Coronary artery (tissue), 2 donors: ENCODE data around the gene RELL1.

Source experiments
- DNase-seq: peaks from one replicate; pipeline ENCODE4 v3.0.0-alpha.2; 2017; ENCODE audit warnings: low spot score
- H3K27ac ChIP-seq, 2 donors: fragments of 200-600 bp; sonication (generic); one replicate each; pipeline ENCODE4 v1.5.1; 2016 to 2019
- H3K4me3 ChIP-seq: fragments of 200-600 bp; sonication (generic); 2 replicates; pipeline ENCODE4 v1.5.1; 2016; ENCODE audit warnings: mild to moderate bottlenecking, moderate library complexity
- TF ChIP-seq, protein P1 (sequence below): fragments of 200-600 bp; sonication (generic); IDR thresholded peaks from one replicate; pipeline ENCODE4 v1.5.1; 2019; ENCODE audit warnings: antibody characterized with exemption

Gene RELL1

GRCh38 chr4:37693450-37694190, 7.4 kb upstream of the RELL1 start:
- no peak overlapping the region for H3K4me3 ChIP-seq
- TF ChIP-seq, protein P1, sequence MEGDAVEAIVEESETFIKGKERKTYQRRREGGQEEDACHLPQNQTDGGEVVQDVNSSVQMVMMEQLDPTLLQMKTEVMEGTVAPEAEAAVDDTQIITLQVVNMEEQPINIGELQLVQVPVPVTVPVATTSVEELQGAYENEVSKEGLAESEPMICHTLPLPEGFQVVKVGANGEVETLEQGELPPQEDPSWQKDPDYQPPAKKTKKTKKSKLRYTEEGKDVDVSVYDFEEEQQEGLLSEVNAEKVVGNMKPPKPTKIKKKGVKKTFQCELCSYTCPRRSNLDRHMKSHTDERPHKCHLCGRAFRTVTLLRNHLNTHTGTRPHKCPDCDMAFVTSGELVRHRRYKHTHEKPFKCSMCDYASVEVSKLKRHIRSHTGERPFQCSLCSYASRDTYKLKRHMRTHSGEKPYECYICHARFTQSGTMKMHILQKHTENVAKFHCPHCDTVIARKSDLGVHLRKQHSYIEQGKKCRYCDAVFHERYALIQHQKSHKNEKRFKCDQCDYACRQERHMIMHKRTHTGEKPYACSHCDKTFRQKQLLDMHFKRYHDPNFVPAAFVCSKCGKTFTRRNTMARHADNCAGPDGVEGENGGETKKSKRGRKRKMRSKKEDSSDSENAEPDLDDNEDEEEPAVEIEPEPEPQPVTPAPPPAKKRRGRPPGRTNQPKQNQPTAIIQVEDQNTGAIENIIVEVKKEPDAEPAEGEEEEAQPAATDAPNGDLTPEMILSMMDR: no peak
- no peak for DNase-seq

GRCh38 chr4:37693030-37693429, 6.9 kb upstream of the RELL1 start:
- no peak for DNase-seq
- no peak overlapping the region for H3K27ac ChIP-seq
- TF ChIP-seq, protein P1: no peak
- no peak overlapping the region for H3K4me3 ChIP-seq

More at GRCh38 chr4:37693450-37694190, 7.4 kb upstream of the RELL1 start:
- no peak overlapping the region for H3K27ac ChIP-seq

DNA sequence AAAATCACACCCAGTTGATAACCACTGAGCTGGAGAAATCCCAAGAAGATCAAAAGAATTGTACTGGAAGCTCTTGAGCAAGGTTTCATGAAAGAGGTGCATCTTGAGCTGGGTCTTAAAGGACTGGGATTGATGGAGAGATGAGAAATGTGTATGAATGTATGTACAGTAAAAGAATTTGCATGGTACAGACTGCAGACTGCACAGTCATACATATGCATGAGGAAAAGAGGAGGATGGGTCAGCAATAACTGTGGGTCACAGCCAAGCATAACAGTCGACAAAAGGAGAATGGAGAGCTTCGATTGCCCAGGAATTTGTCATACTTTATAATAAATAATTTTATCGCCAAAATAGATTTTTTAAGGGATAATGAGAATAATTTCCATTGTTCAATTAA, 4.8 kb upstream of the RELL1 start:
- DNase-seq: no peak
- H3K27ac ChIP-seq: no peak overlapping the region
- no peak overlapping the region for H3K4me3 ChIP-seq
- TF ChIP-seq, protein P1: no peak

DNA sequence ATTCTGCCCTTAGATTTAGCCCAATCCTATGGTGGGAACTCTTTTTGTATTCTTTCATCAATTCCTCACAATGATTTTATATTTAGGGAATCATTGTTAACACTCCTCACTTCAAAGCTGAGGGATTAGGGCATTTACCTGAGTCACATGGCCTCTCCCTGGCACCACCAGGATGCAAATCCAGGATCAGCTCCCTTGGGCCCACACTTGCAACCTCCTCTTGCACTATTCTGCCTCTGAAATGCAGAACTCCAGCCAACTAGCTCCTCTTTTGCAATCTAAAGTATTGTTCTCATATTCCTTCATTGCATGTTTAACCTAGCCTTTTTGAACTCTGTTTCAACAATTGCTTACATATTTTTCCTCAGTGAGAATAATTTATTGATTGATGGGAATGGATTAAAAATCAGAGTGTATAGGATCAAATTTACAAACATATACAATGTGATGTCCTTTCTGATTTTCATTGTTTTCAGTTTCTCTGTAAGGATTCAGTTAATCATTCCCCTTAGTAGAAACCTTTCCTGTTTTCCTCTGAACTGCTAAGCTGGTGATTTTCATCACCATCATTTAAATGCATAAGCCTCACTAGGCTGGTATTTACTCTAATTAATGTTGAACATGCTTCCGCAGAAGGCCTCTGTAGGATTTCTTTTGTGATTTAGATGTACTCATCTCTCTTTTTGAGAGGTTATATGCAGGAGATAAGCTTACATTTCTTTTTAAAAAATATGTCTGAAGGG, 3.3 kb upstream of the RELL1 start:
- TF ChIP-seq, protein P1: no peak
- no peak for DNase-seq
- Histone ChIP-seq H3K4me3 (no peak overlapping the region), H3K27ac (no peak overlapping the region)

GRCh38 chr4:37687681-37688080, 1.5 kb upstream of the RELL1 start:
- Histone ChIP-seq H3K27ac (no peak overlapping the region), H3K4me3 (no peak overlapping the region)
- TF ChIP-seq, protein P1: no peak
- DNase-seq: no peak

DNA sequence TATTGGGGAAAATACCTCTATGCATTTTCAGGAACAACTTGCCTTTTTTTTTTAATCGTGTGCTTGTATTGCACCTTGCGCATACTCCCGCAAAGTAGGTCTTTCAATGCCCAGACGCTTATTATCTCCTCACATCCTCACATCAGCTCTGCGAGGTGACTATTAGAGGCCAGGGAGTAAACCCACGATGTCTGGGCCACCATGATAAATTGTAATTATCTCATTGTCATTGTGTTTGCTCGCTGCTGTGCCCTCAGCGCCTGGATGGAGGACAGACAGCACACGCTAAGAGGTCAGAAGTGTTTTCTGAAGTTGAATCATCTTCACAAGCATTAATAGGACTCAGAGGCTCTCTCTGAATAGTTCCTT, 1.0 kb upstream of the RELL1 start:
- H3K27ac ChIP-seq: peak overlapping the region in 1 of 2 donors; percentile 98
- peak overlapping the region; percentile 96 for H3K4me3 ChIP-seq
- no peak for DNase-seq
- TF ChIP-seq, protein P1: no peak
